ENCODE results near the gene KIF1A. TPM values are rescaled to one million over a fixed set of nuclear protein-coding genes. Genes with fewer than 3 reads are reported as not detected.
A peak's percentile ranks its signal among the peaks of the same experiment; 100 is the strongest.

Gene KIF1A
- total RNA-seq, 1 donor from 2014 or later, result 2.0 TPM

DNA sequence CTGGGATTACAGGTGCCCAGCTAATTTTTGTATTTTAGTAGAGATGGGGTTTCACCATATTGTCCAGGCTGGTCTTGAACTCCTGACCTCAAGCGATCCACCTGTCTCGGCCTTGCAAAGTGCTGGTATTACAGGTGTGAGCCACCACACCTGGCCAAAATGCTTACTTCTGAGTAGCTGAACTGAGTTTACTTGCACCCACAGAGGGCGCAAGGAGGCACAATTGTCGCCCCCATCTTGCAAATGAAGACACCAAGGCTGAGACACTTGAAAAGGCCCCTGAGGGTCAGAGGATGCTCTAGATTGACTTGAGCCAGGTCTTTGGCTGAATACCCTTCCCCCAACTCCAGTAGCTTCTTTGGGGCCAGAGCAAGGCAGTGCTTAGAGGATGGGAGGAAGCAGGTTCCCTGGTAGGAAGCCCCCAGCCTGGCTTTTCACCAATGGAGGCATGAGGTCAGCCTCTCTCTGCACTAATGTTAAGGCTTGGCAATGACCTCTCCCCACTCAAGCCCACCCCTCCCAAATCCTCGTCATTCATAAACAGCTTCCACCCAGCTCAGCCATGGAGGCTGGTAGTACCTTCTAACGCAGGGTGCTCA is 14.5 kb upstream of the KIF1A start:
- no peak overlapping the region for H3K4me3 ChIP-seq
- intact Hi-C loops (cut with micrococcal nuclease), result no loop called here
- H3K27ac ChIP-seq (replicated peaks), result no peak overlapping the region
- no peaks in the 10 kb centered on the region for H3K9me3 ChIP-seq (replicated peaks)
- TF ChIP-seq CTCF (IDR thresholded peaks at IDR 0.05; ENCODE audit: borderline replicate concordance), result no peak
- peaks cover 58% of the 10 kb centered on the region for H3K27me3 ChIP-seq (ENCODE audit: low read depth)
- H3K4me1 ChIP-seq, result peaks cover 8% of the 10 kb centered on the region
- H3K36me3 ChIP-seq, result no peaks in the 10 kb centered on the region
- DNase-seq, result no peak

DNA sequence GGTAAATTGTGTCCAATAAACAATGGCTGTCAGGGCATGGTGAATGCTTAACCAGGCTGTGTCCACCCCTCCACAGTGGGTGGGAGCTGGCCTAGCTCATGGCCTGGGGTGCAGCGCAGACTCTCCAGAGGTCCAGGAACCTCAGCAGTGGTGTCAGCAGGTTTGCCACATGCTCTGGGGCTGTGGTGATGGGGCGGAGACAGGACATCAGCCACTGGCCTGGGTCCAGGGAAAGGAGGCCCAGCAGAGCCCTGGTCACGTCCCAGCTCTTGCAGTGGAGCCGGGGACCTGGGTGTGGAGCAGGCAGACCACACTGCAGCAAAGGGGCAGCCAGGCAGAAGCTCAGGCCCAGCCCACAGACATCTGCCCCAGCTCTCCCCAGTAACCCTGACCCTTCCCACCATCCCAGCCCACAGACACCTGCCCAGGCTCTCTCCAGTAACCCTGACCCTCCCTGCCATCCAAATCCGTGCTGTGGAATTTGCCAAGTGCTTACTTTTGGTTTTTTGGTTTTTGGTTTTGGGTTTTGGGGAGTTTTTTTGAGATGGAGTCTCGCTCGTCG is 13.8 kb upstream of the KIF1A start:
- no peak for TF ChIP-seq CTCF (IDR thresholded peaks at IDR 0.05; ENCODE audit: borderline replicate concordance)
- Histone ChIP-seq H3K9me3 (replicated peaks) (no peaks in the 10 kb centered on the region), H3K27me3 (ENCODE audit: low read depth) (peaks cover 58% of the 10 kb centered on the region), H3K36me3 (no peaks in the 10 kb centered on the region), H3K4me3 (no peak overlapping the region), H3K4me1 (peaks cover 8% of the 10 kb centered on the region), H3K27ac (replicated peaks) (no peak overlapping the region)
- no peak for DNase-seq
- intact Hi-C loops (cut with micrococcal nuclease), result no loop called here

DNA sequence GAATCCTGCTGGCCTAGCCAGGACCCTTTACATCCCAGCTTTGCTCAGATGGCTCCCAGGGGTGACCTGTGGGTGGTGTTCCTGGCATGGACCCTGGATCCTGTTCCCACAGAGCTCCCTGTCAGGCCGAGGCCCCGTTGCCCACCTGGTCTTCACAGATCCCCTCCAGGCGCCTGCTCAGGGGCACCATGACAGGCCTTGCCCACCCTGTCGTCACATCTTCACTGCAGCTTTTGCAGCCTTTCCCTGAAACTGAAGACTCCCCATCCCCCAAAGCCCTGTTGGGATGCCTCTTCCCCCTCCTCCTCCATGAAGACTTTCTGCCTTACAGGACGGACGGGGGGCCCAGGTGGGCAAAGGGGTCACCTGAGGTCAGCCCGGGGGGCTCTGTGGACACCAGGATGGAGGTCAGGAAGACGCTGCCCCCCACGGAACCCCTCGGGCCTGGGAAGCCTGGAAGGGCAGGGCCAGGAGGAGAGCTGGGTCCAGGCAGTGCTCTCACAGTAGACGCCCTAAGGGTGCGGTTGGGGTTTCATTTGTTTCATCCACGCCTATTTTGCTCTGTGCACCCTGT is 13.0 kb upstream of the KIF1A start:
- Histone ChIP-seq H3K36me3 (no peaks in the 10 kb centered on the region), H3K9me3 (replicated peaks) (no peaks in the 10 kb centered on the region), H3K27me3 (ENCODE audit: low read depth) (peaks cover 62% of the 10 kb centered on the region), H3K27ac (replicated peaks) (no peak overlapping the region), H3K4me3 (no peak overlapping the region), H3K4me1 (peaks cover 8% of the 10 kb centered on the region)
- intact Hi-C loops (cut with micrococcal nuclease), result no loop called here
- TF ChIP-seq CTCF (IDR thresholded peaks at IDR 0.05; ENCODE audit: borderline replicate concordance), result no peak
- no peak for DNase-seq

DNA sequence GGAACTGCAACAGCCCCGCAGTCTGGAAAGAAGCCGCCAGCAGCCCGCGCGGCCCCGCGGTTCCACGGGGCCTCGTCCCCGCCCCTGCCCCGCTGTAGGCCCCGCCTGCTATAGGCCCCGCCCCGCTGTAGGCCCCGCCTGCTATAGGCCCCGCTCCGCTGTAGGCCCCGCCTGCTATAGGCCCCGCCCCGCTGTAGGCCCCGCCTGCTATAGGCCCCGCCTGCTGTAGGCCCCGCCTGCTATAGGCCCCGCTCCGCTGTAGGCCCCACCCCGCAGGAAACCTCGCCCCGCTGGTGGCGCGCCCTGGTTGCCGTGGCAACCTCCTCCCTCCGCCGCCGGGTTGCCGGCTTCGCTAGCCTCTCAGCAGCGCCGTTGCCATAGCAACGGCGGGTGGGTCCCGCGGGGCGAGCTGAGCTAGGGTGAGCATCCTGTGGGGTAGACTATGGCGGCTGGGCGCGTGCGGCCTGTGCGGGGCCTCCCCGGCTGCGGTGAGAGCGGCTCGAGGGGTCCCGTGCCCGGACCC is 12.2 kb upstream of the KIF1A start:
- intact Hi-C loops (cut with micrococcal nuclease), result no loop called here
- Histone ChIP-seq H3K27me3 (ENCODE audit: low read depth) (peaks cover 66% of the 10 kb centered on the region), H3K27ac (replicated peaks) (no peak overlapping the region), H3K36me3 (no peaks in the 10 kb centered on the region), H3K4me3 (peak overlapping the region; percentile 42), H3K9me3 (replicated peaks) (no peaks in the 10 kb centered on the region), H3K4me1 (peaks cover 8% of the 10 kb centered on the region)
- peak; percentile 83 for DNase-seq
- TF ChIP-seq CTCF (IDR thresholded peaks at IDR 0.05; ENCODE audit: borderline replicate concordance), result no peak

DNA sequence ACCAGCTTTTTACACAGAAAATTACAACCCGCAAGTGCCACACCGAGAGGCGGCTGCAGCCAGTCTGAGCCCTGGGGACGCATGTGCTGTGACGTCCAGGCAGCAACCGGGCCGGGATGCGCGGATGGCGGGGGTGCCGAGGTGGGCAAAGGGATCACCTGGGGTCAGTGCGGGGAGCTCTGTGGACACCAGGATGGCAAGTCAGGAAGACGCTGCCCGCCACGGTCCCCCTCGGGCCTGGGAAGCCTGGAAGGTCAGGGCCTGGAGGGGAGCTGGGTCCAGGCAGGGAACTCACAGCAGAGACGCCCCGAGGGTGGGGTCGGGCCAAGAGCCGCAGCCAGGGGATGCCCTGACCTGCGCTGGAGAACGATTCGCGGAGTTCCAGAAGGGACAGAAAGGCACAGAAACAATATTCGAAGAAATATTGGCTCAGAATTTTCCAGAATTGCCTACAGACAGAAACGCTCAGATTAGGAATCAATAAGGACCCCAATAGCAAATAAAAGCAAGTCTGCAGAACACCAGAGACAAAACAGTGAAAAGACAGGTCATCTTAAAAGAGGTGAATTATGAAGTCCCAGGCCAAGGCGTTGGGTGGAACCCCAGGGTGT is 11.7 kb upstream of the KIF1A start:
- peaks cover 8% of the 10 kb centered on the region for H3K4me1 ChIP-seq
- no peaks in the 10 kb centered on the region for H3K9me3 ChIP-seq (replicated peaks)
- peak overlapping the region; percentile 42 for H3K4me3 ChIP-seq
- DNase-seq, result no peak
- H3K27me3 ChIP-seq (ENCODE audit: low read depth), result peaks cover 66% of the 10 kb centered on the region
- intact Hi-C loops (cut with micrococcal nuclease), result no loop called here
- H3K27ac ChIP-seq (replicated peaks), result no peak overlapping the region
- no peak for TF ChIP-seq CTCF (IDR thresholded peaks at IDR 0.05; ENCODE audit: borderline replicate concordance)
- H3K36me3 ChIP-seq, result no peaks in the 10 kb centered on the region

Data from left ventricle myocardium inferior (tissue), 1 donor.